ENCODE results near the gene ADCY2.
A peak's percentile ranks its signal among the peaks of the same experiment; 100 is the strongest.

ADCY2 gene

GRCh38 chr5:7837403-7837802 is 441.5 kb downstream of the ADCY2 start:
- DNase-seq (ENCODE audit: low read depth in 2 of 2), result no peak
- no peak overlapping the region for H3K4me3 ChIP-seq (replicated peaks in 1 of 2; ENCODE audit: low read depth in 2 of 2, low read length in 2 of 2)
- TF ChIP-seq, protein P1, sequence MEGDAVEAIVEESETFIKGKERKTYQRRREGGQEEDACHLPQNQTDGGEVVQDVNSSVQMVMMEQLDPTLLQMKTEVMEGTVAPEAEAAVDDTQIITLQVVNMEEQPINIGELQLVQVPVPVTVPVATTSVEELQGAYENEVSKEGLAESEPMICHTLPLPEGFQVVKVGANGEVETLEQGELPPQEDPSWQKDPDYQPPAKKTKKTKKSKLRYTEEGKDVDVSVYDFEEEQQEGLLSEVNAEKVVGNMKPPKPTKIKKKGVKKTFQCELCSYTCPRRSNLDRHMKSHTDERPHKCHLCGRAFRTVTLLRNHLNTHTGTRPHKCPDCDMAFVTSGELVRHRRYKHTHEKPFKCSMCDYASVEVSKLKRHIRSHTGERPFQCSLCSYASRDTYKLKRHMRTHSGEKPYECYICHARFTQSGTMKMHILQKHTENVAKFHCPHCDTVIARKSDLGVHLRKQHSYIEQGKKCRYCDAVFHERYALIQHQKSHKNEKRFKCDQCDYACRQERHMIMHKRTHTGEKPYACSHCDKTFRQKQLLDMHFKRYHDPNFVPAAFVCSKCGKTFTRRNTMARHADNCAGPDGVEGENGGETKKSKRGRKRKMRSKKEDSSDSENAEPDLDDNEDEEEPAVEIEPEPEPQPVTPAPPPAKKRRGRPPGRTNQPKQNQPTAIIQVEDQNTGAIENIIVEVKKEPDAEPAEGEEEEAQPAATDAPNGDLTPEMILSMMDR (IDR thresholded peaks at IDR 0.05; ENCODE audit: low read depth, low read length), result no peak

- H3K4me3 ChIP-seq (replicated peaks in 1 of 2; ENCODE audit: low read depth in 2 of 2, low read length in 2 of 2), result no peak overlapping the region
- DNase-seq (ENCODE audit: low read depth in 2 of 2), result no peak
- TF ChIP-seq, protein P1 (IDR thresholded peaks at IDR 0.05; ENCODE audit: low read depth, low read length), result no peak
These were observed 446.6 kb downstream of the ADCY2 start for GRCh38 chr5:7842531-7842930.

DNA sequence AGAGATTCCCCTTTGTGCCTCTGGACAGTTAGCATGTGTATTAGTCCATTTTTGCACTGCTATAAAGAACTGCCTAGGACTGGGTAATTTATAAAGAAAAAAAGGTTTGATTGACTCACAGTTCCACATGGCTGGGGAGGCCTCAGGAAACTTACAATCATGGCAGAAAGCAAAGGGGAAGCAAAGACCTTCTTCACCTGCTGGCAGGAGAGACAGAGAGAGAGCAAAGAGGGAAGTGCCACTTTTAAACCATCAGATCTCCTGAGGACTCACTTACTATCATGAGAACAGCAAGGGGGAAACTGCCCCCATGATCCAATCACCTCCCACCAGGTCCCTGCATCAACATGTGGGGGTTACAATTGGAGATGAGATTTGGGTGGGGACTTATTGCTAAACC is 449.0 kb downstream of the ADCY2 start:
- no peak for DNase-seq (ENCODE audit: low read depth in 2 of 2)
- no peak overlapping the region for H3K4me3 ChIP-seq (replicated peaks in 1 of 2; ENCODE audit: low read depth in 2 of 2, low read length in 2 of 2)
- TF ChIP-seq, protein P1 (IDR thresholded peaks at IDR 0.05; ENCODE audit: low read depth, low read length), result no peak

DNA sequence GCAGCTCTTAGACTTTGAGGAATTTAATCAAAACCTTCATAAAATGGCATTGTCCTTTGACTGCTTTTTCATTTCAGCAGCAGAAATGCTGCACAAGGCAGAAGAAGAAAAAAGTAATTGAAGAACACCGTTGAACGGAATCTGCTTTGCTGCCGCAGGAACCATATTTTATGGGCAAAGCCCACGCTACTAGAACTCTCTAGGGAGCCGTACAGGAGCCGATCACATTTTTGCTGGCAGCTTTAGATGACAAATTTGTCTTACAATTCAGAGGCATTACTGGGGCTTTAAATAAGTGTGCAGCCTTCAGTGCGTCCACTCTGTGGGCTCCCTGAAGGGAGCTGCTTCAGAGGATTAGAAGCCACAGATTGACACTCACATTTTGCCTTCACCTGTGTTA is 449.6 kb downstream of the ADCY2 start:
- TF ChIP-seq, protein P1 (IDR thresholded peaks at IDR 0.05; ENCODE audit: low read depth, low read length), result no peak
- no peak overlapping the region for H3K4me3 ChIP-seq (replicated peaks in 1 of 2; ENCODE audit: low read depth in 2 of 2, low read length in 2 of 2)
- DNase-seq (ENCODE audit: low read depth in 2 of 2), result no peak

- DNase-seq (ENCODE audit: low read depth in 2 of 2), result no peak
These were observed 450.4 kb downstream of the ADCY2 start for GRCh38 chr5:7846327-7846726.

DNA sequence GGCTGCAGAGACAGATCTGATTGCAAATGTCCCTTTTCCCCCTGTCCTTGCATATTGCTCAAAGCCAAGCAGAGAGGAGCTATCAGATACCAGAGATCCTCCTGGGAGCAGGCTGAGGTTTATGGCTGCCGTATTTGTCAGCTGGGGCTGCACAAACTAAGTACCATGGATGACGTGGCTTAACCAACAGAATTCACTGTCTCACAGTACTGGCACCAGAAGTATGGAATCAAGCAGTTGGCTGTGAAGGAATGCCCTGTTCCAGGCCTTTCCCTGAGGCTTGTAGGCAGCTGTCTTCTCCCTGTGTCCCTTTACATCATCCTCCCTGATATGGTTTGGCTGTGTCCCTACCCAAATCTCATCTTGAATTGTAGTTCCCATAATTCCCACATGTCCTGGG is 452.4 kb downstream of the ADCY2 start:
- peak in 1 of 2 donors; percentile 35 for DNase-seq (ENCODE audit: low read depth in 2 of 2)
- TF ChIP-seq, protein P1 (IDR thresholded peaks at IDR 0.05; ENCODE audit: low read depth, low read length), result no peak
- H3K4me3 ChIP-seq (replicated peaks in 1 of 2; ENCODE audit: low read depth in 2 of 2, low read length in 2 of 2), result no peak overlapping the region

More at GRCh38 chr5:7846327-7846726, 450.4 kb downstream of the ADCY2 start:
- no peak overlapping the region for H3K4me3 ChIP-seq (replicated peaks in 1 of 2; ENCODE audit: low read depth in 2 of 2, low read length in 2 of 2)
- TF ChIP-seq, protein P1 (IDR thresholded peaks at IDR 0.05; ENCODE audit: low read depth, low read length), result no peak

- peak overlapping the region in 1 of 2 donors; percentile 34 for H3K4me3 ChIP-seq (replicated peaks in 1 of 2; ENCODE audit: low read depth in 2 of 2, low read length in 2 of 2)
- no peak for DNase-seq (ENCODE audit: low read depth in 2 of 2)
- TF ChIP-seq, protein P1 (IDR thresholded peaks at IDR 0.05; ENCODE audit: low read depth, low read length), result no peak
These were observed 453.9 kb downstream of the ADCY2 start for GRCh38 chr5:7849681-7850394.

Data from cardiac fibroblast (primary cell).